ENCODE measurements around the gene GPC6.

Gene GPC6

DNA sequence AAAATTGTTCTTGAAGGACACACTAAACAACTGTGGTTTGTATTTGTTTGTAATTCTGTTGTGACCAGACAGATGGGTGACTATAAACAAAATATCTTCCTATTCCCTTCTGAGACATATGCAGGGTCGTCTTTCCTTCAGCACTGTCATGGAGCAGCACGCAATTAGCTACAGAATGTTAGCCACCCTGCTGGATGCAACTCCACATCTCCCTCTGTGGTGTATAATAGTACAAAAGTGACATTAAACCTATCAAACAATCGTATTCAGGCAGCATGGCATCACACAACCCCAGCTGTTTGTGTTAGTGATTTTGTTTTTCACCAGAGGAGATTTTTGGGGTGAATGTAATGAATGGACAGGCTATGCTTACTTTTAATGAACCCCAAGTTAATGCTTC lies 146.2 kb downstream of the GPC6 start:
- DNase-seq (ENCODE audit: low read depth) = no peak

DNA sequence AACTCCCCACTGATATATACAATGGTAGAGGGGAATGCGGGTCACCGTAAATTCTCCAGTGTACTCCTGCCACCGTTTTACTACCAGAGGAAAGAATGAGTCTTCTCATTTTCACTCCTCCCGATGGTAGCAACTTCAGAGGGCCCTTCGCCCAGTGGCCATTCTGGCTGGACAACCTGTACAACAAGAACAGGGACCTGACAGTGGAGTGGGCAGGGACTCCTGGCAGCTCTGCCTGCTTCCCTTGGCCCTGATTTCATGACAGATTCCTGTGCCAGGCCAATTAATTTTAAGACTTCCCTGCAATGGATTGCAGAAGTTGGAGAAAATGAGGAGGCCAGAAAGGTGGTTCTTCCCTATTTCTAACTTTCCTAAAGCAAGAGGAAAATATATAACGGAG lies 148.9 kb downstream of the GPC6 start:
- DNase-seq (ENCODE audit: low read depth) = no peak

DNA sequence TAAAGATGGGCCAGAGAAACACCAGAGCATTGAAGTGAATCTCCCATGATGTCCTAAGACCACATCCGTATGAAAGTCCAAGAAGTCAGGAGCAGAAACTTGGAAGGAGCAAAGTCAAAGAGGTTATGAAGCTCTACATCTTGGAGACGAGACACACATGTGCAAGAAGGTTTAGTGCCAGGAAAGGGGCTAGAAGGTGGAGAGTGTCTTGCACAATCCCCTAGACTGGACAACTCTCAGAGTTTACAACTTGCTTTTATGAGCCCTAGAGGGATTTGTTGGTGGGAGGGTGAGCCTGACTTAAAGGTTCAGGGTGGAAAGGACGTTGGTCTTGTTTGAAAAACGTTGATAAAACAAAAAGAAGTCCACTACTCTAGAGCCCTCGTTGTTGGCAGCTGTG lies 150.6 kb downstream of the GPC6 start:
- DNase-seq (ENCODE audit: low read depth) = no peak

DNA sequence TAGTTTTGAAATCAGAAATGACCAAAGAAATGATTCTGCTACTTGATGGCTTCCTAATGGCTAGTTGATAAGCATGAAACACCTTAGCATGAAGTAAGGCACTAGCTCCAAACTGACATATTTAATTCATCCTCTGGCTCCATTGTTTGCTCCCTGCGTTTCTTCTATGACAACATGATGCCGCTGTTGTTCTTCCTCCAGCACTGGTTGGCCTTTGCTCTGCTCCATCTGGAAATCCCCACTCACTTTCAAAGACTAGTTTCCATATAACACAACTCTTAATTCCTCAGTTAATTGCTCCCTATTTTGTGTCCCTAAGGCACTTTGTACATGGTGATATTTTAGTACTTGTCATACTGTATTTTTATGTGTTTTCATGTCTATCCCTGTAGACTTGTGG lies 151.6 kb downstream of the GPC6 start:
- DNase-seq (ENCODE audit: low read depth) = no peak

DNA sequence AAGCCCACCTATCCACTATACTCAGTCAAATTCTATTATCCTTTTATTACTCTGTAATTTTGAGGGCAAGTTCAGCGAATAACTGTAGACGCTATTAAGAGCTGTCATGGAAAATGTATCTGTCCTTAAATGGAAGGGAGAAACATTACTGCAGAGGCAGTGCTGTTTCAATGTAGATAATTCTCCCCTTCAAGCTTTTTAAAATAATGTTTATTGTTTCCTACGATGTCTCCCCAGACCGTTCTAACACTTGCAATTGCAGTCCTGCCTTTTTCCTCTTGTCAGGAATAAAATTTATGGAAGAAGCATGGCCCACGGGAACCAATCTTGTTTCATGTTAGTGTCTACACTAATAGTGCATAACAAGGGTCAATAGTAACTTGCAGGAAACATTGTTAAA lies 159.5 kb downstream of the GPC6 start:
- no peak for DNase-seq (ENCODE audit: low read depth)

DNA sequence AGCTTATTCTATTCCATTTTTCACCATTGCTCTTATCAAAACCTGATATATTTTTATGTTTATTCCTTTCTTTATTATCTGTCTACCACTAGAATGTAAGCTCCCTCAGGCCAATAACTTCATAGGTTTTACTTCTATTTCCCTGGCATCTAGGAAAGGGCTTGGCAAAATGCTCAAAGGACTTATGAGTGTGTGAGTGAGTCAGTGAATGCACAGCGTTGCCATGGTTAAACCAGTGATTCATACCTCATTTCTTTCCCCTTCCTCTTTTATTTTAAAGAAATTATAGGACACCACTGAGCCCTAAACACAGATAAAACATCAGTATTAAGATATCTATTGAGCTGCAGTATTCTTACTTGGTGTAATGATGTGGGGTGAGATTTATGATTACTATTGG lies 162.1 kb downstream of the GPC6 start:
- DNase-seq (ENCODE audit: low read depth) = no peak

DNA sequence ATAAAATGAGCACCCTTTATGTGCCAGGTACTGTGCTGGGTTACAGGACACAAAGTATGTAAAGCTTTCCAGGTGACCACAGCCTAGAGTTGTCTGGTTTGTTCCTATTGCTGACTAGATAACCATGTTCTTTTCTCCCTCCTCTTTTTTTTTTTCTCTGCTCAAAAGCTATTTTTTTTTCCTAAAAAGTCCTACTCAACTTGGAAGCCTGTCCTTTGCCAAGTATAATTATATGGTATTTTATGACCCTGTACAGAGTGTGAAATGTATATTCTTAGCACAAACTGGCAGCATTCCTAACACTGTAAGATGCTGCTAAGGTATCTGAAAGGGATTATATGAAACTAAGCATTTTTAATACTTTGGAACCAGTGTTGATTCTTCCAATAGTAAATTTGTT lies 171.0 kb downstream of the GPC6 start:
- DNase-seq (ENCODE audit: low read depth) = no peak

DNA sequence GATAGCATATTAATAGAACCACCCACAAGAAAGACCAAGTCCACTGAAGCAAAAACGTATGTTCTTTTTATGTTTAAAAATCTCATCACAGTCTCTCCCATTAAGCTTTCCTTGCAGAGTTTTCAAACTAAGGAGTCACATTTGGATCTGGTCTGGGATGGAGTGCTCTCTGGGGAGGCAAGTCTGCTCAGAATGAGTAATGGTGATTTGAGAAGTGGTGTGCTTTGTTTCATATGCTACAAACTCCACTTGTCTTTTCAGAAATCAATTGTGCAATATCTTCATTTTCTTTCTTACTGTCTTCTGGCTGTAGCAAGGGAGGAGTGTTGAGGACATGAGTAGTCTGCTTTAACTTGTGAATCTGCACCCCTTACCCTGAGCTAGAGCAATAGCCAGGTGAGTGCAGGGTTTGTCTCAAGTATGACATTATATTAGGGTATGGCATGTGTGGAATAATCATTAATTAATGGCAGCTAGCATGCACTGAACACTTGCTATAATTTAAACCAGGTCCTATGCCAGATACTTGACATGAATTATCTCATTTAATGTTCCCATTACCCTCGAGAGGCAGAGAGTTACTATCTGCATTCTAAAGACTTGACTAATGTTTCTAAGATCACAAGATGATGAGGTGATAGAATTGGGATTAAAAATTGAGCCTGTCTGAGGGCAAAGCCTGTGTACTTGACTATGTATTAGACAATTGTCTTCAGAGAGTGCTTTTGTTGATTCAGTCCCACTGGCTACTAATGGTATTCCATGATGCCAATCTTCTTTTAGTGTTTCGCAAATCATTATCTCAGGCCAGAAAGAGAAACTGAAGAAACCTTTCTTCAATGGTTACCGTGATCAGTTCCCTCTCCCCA lies 171.8 kb downstream of the GPC6 start:
- no peak for DNase-seq (ENCODE audit: low read depth)

DNA sequence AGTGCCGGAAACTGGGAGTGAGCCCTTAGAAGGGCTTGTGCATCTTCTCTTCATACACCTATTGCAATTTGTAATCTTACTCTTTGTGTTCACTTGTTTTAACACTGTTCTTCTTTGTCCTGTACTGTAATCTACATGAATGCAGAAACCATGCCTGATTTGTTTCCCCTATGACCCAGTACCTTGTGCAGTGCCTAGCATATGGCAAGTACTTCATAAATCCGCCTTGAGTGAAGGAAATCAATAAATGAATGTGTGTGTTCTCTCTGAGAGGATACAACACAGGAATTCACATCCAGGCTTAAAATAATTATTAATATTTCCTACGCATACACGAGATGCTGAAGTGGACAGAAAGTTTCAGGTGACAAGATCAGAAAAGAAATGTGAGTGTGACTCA lies 172.6 kb downstream of the GPC6 start:
- DNase-seq (ENCODE audit: low read depth) = no peak

DNA sequence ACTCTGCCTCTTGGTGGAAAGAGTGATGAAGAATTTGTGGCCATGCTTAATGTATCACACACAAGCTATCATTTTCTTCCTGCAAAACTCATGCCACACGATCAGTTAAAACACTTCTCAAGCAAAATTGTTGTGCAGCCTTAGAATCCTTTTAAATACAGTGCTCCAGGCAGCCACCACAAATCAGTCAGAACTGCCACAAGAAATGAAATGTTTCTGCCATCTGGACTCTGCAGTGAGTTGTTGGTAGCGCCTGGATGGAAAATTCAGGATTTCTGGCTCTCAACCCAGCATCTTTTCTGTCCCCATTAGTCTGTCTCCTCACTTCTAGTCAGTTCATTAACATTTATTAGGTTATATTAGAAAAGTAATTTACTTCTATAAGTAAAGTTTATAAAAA lies 179.5 kb downstream of the GPC6 start:
- DNase-seq (ENCODE audit: low read depth) = no peak

DNA sequence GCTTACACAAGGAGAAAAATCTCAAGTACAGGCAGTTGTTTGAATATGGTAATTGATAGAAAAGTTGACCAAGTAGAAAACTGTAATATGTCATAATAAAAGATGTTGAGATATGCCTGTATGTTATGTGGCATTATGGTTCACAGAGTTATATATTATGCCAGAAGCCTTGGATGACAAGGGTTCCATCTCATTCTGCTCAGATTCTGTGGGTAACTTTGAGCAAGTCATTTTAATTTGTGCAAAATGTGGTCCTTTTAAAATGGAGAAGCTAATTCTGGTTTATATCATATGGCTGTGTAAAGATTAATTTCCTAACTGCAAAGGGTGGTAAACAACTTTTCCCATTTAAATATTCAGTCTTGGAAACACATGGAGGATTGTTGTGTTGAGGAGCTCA lies 180.9 kb downstream of the GPC6 start:
- DNase-seq (ENCODE audit: low read depth) = no peak

DNA sequence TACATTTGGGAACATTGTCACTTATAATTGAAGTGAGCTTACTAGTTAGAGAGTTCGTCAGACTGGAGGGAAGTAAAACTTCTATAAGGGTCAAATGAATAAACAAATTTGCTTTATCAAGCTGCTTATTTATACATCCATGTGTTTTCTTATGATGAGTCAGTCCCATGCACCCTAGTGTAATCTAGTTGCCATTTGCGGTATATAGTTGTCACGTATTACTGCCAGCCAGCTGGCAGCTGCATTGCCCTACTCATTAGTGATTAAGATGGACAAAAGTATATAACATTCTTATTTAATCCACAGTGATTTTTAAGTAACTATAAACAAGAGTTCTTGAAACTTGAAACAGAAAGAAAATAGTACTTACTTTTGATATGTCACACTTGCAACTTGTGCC lies 182.4 kb downstream of the GPC6 start:
- DNase-seq (ENCODE audit: low read depth) = no peak

DNA sequence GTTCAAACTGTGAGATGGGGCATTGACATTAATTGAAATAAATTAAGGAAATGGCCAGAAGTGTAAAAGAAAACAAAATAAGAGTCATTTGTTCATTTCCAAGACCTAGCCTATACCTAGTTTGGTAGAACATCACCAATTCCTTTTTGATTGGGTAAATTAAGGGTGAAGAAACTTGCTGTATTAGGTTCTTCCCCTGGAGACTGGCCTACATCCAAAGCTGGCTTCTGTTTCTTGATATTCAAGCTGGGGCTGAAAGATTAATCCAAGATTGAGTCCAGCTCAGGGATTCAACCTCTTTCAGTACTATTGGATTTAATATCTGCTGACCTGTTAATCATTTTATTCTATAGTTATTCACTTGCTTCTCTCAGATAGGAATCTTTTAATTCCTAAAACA lies 183.2 kb downstream of the GPC6 start:
- no peak for DNase-seq (ENCODE audit: low read depth)

DNA sequence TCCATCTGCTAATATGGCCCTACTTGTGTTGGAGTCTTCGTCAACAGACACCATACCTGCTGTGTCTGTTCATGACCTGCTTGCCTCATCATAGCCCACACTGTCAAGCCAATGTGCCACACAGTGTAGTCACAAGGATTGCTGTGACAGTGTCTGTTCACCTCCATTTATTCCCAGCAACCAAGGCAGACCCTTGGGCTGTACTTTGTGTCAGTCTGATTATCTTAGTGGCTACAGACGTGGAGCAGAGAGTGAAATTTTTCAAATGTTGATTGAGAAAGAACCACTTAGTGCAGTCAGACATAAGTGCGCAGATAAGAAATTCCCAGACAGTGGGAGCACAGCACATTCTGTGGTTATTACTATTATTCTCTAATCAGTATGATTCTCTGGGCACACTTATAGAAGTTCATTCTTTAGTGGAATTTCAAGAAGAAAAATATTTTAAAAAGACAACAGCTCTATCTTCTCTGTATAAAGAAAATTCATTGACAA lies 184.6 kb downstream of the GPC6 start:
- DNase-seq (ENCODE audit: low read depth) = no peak

DNA sequence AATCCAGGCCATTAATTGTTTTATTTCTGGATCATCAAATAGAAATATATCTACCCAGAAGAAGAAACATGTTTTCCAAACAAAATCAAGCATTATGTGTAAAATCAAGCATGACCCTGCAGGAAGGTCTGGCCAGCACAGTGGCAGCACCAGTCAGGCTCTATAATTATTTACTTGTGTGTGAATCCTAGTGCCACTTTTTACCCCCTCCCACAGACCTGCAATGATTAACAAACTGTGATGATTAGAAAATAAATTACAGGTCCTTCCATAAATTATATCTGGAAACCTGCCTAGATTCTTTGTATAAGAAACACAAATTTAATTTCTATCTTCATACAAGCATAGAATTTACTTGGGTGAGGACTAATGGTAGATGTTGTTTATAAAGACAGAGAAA lies 186.1 kb downstream of the GPC6 start:
- DNase-seq (ENCODE audit: low read depth) = no peak

DNA sequence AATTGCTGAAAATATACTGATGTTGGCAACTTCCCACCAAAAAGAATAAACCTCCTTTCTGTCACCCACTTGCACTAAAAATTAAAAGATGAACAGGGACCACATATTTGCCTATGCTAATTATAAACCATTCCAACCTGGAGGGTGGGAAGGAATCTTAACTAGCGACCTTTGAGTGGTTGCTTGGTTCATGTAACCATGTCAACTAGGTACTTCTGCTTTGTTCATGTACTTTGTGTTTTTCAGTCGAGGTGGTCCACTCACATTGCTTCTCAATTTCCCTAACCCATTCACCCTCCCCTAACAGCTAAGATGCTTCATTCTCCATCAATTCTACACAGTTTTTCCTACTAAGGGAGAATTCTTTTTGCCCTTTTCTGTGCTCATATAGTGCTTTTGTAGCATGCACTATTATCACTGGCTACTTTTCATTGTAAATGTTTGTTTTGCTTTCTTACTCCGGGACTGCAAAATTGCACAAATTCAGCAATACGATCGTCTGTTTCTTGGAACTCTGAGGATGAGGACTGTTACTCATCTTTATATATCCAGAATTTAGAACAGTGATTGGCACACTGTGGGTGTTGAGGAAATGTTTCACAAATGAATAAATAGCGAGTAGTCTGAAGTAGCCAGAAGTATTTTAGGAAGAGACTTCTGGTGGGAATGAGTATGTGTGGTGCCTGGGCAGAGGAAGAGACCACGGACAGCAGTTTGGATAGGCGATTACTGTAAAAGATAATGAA lies 187.5 kb downstream of the GPC6 start:
- DNase-seq (ENCODE audit: low read depth) = no peak

DNA sequence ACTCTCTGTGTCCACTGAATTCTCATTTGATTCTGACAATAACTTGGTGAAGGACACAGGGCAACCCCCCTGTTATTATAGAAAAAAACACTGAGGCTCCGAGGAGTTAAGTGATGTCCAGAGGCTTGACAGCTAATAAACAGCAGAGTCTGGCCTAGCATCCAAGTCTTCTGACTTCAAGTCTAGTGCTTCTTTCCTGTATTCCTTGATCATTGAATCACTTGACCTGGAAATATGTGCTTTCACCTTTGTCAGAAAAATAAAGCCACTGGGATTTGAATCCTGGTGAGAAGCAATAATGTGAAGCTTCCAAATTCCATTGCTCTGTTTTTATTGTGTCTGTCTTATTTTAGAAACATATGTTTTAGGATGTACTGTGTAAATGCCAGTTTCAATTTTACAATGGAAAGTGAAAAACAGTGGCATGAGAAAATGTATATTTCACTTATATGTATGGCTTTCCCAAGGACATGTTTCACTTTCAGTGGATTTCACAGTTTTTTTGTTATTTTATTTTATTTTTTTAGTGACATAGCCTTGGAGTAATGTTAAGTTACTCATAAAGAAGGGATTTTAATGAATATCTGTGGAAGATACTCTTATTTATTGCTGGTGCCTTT lies 190.2 kb downstream of the GPC6 start:
- peak; percentile 19 for DNase-seq (ENCODE audit: low read depth)

DNA sequence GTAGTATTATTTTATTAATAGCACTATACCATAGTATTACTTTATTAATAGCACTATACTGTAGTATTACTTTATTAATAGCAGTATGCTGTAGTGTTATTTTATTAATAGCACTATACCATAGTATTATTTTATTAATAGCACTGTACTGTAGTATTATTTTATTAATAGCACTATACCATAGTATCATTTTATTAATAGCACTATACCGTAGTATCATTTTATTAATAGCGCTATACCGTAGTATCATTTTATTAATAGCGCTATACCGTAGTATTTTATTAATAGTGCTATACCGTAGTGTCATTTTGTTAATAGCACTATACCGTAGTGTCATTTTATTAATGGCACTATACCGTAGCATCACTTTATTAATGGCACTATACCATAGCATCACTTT lies 191.8 kb downstream of the GPC6 start:
- no peak for DNase-seq (ENCODE audit: low read depth)

DNA sequence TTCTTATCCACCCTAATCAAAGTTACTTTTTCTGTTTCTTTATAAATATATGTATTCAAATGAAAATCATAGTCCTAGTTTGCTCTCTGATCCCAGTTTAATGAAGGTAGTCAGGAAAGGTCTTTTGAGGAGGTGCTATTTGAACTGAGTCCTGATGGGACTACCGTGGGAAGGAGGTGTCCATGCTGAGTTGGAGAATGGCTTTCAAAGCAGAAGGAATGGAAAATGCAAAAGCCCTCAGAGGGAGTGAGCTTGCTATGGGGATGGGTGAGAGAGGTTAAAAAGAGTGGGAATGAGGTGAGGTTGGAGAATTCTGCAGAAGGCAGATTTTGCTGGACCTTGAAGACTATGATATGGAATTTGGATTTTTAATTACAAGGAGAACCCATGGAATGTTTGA lies 193.6 kb downstream of the GPC6 start:
- no peak for DNase-seq (ENCODE audit: low read depth)

DNA sequence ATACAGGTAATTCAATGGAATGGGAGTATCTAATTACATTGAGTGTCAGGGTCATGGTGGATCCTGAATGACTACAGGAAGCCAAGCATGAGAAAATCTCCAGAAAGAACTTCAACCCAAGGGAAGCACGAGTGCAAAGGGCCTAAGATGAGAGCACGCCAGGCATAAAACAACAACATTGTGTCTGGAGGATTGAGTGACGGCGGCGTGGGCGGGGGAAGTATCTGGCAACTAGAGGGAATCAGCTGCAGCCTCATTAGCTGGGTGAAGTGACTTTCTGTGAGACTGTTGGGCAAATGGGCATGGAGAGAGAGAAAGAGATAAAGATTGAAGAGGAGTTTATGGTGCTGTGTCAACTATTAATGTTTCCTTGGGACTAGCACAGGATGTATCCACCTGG lies 194.3 kb downstream of the GPC6 start:
- no peak for DNase-seq (ENCODE audit: low read depth)

DNA sequence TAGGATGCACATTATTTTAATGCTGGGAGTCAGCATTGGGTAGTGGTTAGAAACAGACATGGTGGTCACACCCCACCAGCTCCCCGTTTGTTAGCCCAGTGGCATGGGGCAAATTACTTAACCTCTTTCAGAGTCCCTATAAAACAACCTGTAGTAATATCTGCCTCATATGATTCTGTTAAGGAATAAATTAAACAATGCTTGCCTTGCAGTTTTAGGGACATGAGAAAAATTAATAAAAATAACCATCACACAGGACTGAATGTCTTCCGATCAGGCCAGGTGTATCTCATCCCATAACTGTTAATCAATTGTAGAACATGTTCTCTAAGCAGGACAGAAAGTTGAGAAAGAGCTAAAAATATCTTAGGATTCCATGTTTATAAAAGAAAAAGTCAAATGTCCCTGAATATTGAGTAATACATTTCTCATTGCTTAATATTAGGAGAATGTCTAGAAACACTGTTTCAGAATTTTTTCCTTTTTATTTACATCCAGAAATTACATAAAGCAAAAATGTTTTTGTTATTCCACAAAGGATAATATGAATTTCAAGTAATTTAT lies 196.5 kb downstream of the GPC6 start:
- DNase-seq (ENCODE audit: low read depth) = no peak

DNA sequence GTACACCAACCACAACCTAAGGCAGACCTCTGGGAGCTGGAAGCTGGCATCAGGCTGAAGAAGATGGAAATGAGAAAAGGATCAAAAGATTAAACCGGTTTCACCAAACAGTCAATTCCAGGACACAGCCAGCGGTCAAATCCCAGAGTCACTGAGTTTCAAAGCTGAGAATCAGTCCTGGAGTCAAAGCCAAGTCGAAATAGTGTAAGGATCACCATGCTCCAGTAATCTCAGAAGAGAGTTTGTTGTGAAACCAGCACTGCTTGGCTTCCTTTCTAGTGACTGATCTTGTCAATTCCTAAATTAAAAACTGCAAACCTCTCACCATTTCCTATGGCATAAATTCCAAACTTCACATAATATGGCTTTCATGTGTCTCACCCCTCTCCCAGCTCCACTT lies 198.8 kb downstream of the GPC6 start:
- no peak for DNase-seq (ENCODE audit: low read depth)

DNA sequence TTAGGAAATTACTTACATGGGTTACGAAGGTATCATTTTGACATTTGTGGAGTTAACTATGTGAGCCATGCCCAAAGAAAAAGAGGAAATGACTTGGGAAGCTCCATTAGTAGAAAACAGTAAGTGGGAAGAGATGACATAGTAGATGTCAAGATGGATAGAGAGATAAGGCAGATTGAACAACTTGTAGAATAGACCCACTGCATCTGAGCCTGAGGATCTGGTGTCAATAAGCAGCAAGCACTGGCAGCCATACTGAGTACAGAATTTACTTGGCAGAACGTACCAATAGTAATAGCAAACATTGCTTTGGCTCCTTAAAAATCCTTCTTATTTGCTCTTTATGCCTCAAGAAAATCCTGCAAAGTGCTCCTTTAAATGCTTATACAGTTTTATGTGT lies 203.8 kb downstream of the GPC6 start:
- no peak for DNase-seq (ENCODE audit: low read depth)
